Astrocyte (in vitro differentiated cells and primary cell): Measurements from ENCODE around the gene MBP. TPM values are rescaled to one million over a fixed set of nuclear protein-coding genes. Genes with fewer than 3 reads are reported as not detected.
"Not testable (repeated sequence)": the region's sequence is repeated elsewhere in the genome, so short reads cannot be mapped to it uniquely, and the experiment has no call there.

Experiments
- DNase-seq: peaks from one replicate; pipeline ENCODE4 v3.0.0-alpha.2; 2010; ENCODE audit warnings: low read depth
- FAIRE-seq: peaks from 2 replicates; lab custom pipeline; 2011; peaks lifted over from hg19 to GRCh38; lab: Jason Lieb, UNC
- H2AFZ ChIP-seq: 2 replicates; pipeline ENCODE4 v1.6.0; 2012; ENCODE audit warnings: low read depth, low read length, inconsistent platforms
- H3K27ac ChIP-seq: 2 replicates; pipeline ENCODE4 v1.5.1; 2011; ENCODE audit warnings: low read depth, low read length, inconsistent platforms
- H3K27me3 ChIP-seq: 2 replicates; pipeline ENCODE4 v1.6.0; 2011; ENCODE audit warnings: low read length, inconsistent platforms; ENCODE audit not compliant: insufficient read depth
- H3K36me3 ChIP-seq: 2 replicates; pipeline ENCODE4 v1.5.1; 2011; ENCODE audit warnings: low read length, inconsistent platforms; ENCODE audit not compliant: insufficient read depth
- H3K4me1 ChIP-seq: 2 replicates; pipeline ENCODE4 v1.5.1; 2011; ENCODE audit warnings: low read length, inconsistent platforms; ENCODE audit not compliant: insufficient read depth
- H3K4me2 ChIP-seq: 2 replicates; pipeline ENCODE4 v1.6.0; 2012; ENCODE audit warnings: low read length, inconsistent platforms
- H3K4me3 ChIP-seq: 2 replicates; pipeline ENCODE4 v1.5.1; 2011; ENCODE audit warnings: low read depth, mild to moderate bottlenecking, low read length, inconsistent platforms; ENCODE audit not compliant: insufficient read depth
- H3K79me2 ChIP-seq: 2 replicates; pipeline ENCODE4 v1.6.0; 2012; ENCODE audit warnings: mild to moderate bottlenecking, low read length, inconsistent platforms; ENCODE audit not compliant: insufficient read depth
- H3K9ac ChIP-seq: 2 replicates; pipeline ENCODE4 v1.6.0; 2012; ENCODE audit warnings: mild to moderate bottlenecking, low read length, inconsistent platforms
- H3K9me3 ChIP-seq: 2 replicates; pipeline ENCODE4 v1.5.1; 2012; ENCODE audit warnings: low read depth, mild to moderate bottlenecking, low read length, inconsistent platforms; ENCODE audit not compliant: insufficient read depth
- H4K20me1 ChIP-seq: 2 replicates; pipeline ENCODE4 v1.6.0; 2012; ENCODE audit warnings: low read length, inconsistent platforms; ENCODE audit not compliant: insufficient read depth
- H3K27ac Mint-ChIP-seq: one replicate; pipeline ENCODE4 v1.8.0; 2021; ENCODE audit warnings: mild to moderate bottlenecking, mixed read lengths; ENCODE audit not compliant: unreplicated experiment
- H3K27me3 Mint-ChIP-seq: one replicate; pipeline ENCODE4 v1.8.0; 2021; ENCODE audit warnings: low read depth, mixed read lengths; ENCODE audit not compliant: unreplicated experiment
- H3K36me3 Mint-ChIP-seq: one replicate; pipeline ENCODE4 v1.8.0; 2021; ENCODE audit warnings: low read depth, mixed read lengths; ENCODE audit not compliant: unreplicated experiment
- H3K4me1 Mint-ChIP-seq: one replicate; pipeline ENCODE4 v1.8.0; 2021; ENCODE audit warnings: low read depth, mixed read lengths; ENCODE audit not compliant: unreplicated experiment
- H3K4me3 Mint-ChIP-seq: one replicate; pipeline ENCODE4 v1.8.0; 2021; ENCODE audit warnings: mild to moderate bottlenecking, moderate library complexity, mixed read lengths; ENCODE audit not compliant: unreplicated experiment
- H3K9me3 Mint-ChIP-seq: one replicate; pipeline ENCODE4 v1.8.0; 2021; ENCODE audit warnings: mild to moderate bottlenecking, mixed read lengths; ENCODE audit not compliant: unreplicated experiment
- CTCF ChIP-seq: IDR thresholded peaks from 2 replicates; pipeline ENCODE4 v1.5.1; 2011; ENCODE audit warnings: low read depth, mild to moderate bottlenecking, inconsistent platforms, low read length, moderate library complexity; ENCODE audit not compliant: insufficient read depth
- EZH2 ChIP-seq: IDR thresholded peaks from 2 replicates; pipeline ENCODE4 v1.6.1; 2012; ENCODE audit warnings: mild to moderate bottlenecking, low read length, inconsistent platforms; ENCODE audit not compliant: insufficient read depth
- total RNA-seq: library from RNA; stranded (reverse); gene quantifications from 2 replicates; pipeline ENCODE4 v1.2.1, GENCODE V29; 2021

The MBP gene
- total RNA-seq, 1 donor from 2014 or later = 11.4 TPM

- FAIRE-seq (no peak), DNase-seq (no peak)
- TF ChIP-seq EZH2 = no peak
- TF ChIP-seq CTCF = no peak
- Histone ChIP-seq H3K4me2 (no peak overlapping the region), H3K4me1 (no peaks in the 10 kb centered on the region), H2AFZ (no peak overlapping the region), H3K9ac (no peak overlapping the region), H3K36me3 (peaks cover 3% of the 10 kb centered on the region), H3K4me3 (no peak overlapping the region), H3K27ac (no peak overlapping the region), H3K27me3 (no peaks in the 10 kb centered on the region), H3K9me3 (no peaks in the 10 kb centered on the region), H3K79me2 (peaks cover 2% of the 10 kb centered on the region), H4K20me1 (peaks cover 4% of the 10 kb centered on the region)
- H3K27ac Mint-ChIP-seq = no peak overlapping the region
- H3K4me1 Mint-ChIP-seq = peaks cover 12% of the 10 kb centered on the region
- no peaks in the 10 kb centered on the region for H3K27me3 Mint-ChIP-seq
- H3K4me3 Mint-ChIP-seq = no peak overlapping the region
- H3K9me3 Mint-ChIP-seq = no peaks in the 10 kb centered on the region
- H3K36me3 Mint-ChIP-seq = peaks cover 7% of the 10 kb centered on the region
Observed at GRCh38 chr18:76972241-76972640, 160.3 kb downstream of the MBP start.

- peaks cover 12% of the 10 kb centered on the region for H3K4me1 Mint-ChIP-seq
Observed at GRCh38 chr18:76970770-76971559, 161.6 kb downstream of the MBP start.

GRCh38 chr18:76967721-76968472 is 164.7 kb downstream of the MBP start:
- Histone ChIP-seq H3K9ac (no peak overlapping the region), H4K20me1 (peaks cover 14% of the 10 kb centered on the region), H2AFZ (no peak overlapping the region), H3K4me1 (no peaks in the 10 kb centered on the region), H3K79me2 (peaks cover 15% of the 10 kb centered on the region), H3K4me2 (no peak overlapping the region), H3K36me3 (peaks cover 3% of the 10 kb centered on the region), H3K27me3 (no peaks in the 10 kb centered on the region), H3K27ac (no peak overlapping the region), H3K4me3 (no peak overlapping the region), H3K9me3 (no peaks in the 10 kb centered on the region)
- Mint-ChIP-seq H3K9me3 (no peaks in the 10 kb centered on the region), H3K27ac (no peak overlapping the region), H3K36me3 (peaks cover 8% of the 10 kb centered on the region), H3K4me3 (no peak overlapping the region), H3K4me1 (peaks cover 12% of the 10 kb centered on the region), H3K27me3 (no peaks in the 10 kb centered on the region)
- no peak for DNase-seq
- FAIRE-seq = no peak
- no peak for TF ChIP-seq CTCF
- no peak for TF ChIP-seq EZH2

More at GRCh38 chr18:76970770-76971559, 161.6 kb downstream of the MBP start:
- H4K20me1 ChIP-seq = peaks cover 11% of the 10 kb centered on the region
- Mint-ChIP-seq H3K27ac (no peak overlapping the region), H3K9me3 (no peaks in the 10 kb centered on the region), H3K4me3 (no peak overlapping the region), H3K36me3 (peaks cover 4% of the 10 kb centered on the region), H3K27me3 (no peaks in the 10 kb centered on the region)
- no peak for TF ChIP-seq EZH2
- H3K79me2 ChIP-seq = peaks cover 12% of the 10 kb centered on the region
- H3K4me1 ChIP-seq = no peaks in the 10 kb centered on the region
- no peaks in the 10 kb centered on the region for H3K9me3 ChIP-seq
- no peak for DNase-seq
- no peak for FAIRE-seq
- peaks cover 3% of the 10 kb centered on the region for H3K36me3 ChIP-seq
- H3K4me3 ChIP-seq = no peak overlapping the region
- no peak overlapping the region for H3K9ac ChIP-seq
- H3K4me2 ChIP-seq = no peak overlapping the region
- no peak overlapping the region for H3K27ac ChIP-seq
- no peak overlapping the region for H2AFZ ChIP-seq
- H3K27me3 ChIP-seq = no peaks in the 10 kb centered on the region

GRCh38 chr18:76967299-76967698 is 165.3 kb downstream of the MBP start:
- not testable (repeated sequence) for H3K27ac Mint-ChIP-seq, H3K9ac ChIP-seq, H3K9me3 ChIP-seq, H3K9me3 Mint-ChIP-seq, H3K4me1 ChIP-seq, H2AFZ ChIP-seq, H3K36me3 ChIP-seq, H3K27ac ChIP-seq, H3K4me3 Mint-ChIP-seq, H3K4me3 ChIP-seq, H3K36me3 Mint-ChIP-seq, H3K27me3 Mint-ChIP-seq, H3K4me2 ChIP-seq, H3K27me3 ChIP-seq, DNase-seq
- peaks cover 14% of the 10 kb centered on the region for H4K20me1 ChIP-seq
- FAIRE-seq = peak; percentile 95
- peaks cover 11% of the 10 kb centered on the region for H3K4me1 Mint-ChIP-seq
- peaks cover 15% of the 10 kb centered on the region for H3K79me2 ChIP-seq
